ENCODE results near the gene LDB3. TPM values are rescaled to one million over a fixed set of nuclear protein-coding genes. Genes with fewer than 3 reads are reported as not detected.
A peak's percentile ranks its signal among the peaks of the same experiment; 100 is the strongest.

Gene LDB3
- polyA plus RNA-seq, 1 donor (not counting 4 experiments of a cell fraction or from before 2014, with no cell fraction given), result 0.01 TPM

DNA sequence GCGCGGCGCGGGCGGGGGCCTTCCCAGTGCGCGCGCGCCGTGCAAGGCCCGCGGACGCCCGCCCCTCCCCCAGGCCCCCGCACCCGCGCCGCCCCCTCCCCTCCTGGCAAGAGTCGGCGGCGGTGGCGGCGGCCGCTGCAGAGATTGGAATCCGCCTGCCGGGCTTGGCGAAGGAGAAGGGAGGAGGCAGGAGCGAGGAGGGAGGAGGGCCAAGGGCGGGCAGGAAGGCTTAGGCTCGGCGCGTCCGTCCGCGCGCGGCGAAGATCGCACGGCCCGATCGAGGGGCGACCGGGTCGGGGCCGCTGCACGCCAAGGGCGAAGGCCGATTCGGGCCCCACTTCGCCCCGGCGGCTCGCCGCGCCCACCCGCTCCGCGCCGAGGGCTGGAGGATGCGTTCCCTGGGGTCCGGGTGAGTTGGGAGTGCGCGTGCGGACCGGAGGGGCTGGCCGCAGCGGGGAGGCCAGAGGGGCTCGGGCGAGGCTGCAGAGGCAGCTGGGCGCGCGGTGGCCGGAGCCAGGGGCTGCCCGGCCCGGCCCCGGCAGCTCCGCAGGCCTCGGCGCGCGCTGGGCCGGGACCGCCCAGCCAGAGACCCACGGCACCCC is 88.3 kb downstream of the LDB3 start, which contains the start of gene BMPR1A:
BMPR1A (plus strand) TSS at position 109 of the 602 bp plus-strand sequence. CDS start 119,400 bp downstream, outside the sequence.
- H3K9ac ChIP-seq (ENCODE audit: control insufficient read depth, extremely low read depth, insufficient read depth, low read length), result peak within 1 kb of the TSS; percentile 95
- H3K27ac ChIP-seq (ENCODE audit: control insufficient read depth, insufficient read depth, low read length), result peak within 1 kb of the TSS; percentile 86
- peaks cover 20% of the 10 kb centered on the region for H3K4me1 ChIP-seq (ENCODE audit: control insufficient read depth, extremely low read depth, insufficient read depth, low read length)
- dilution Hi-C loops (cut with MboI; ENCODE audit: extremely low pct_ligation_motif_present, low sequenced_read_pairs), result no loop called here
- H4K20me1 ChIP-seq (ENCODE audit: control insufficient read depth, extremely low read depth, insufficient read depth, low read length), result no peaks in the 10 kb centered on the region
- no peak for FAIRE-seq
- H3K4me3 ChIP-seq (ENCODE audit: control insufficient read depth in 2 of 3, extremely low read depth in 1 of 3, insufficient read depth in 2 of 3, low read depth in 1 of 3, low read length in 3 of 3), result peak within 1 kb of the TSS; percentile 87 to 96 (median 92)
- no peaks in the 10 kb centered on the region for H3K9me3 ChIP-seq (ENCODE audit: control insufficient read depth, low read depth, low read length)
- DNase-seq (ENCODE audit: low read depth, low spot score), result no peak
- no peak for TF ChIP-seq EZH2 (IDR thresholded peaks at IDR 0.05; ENCODE audit: low read length)
- TF ChIP-seq, protein P1, sequence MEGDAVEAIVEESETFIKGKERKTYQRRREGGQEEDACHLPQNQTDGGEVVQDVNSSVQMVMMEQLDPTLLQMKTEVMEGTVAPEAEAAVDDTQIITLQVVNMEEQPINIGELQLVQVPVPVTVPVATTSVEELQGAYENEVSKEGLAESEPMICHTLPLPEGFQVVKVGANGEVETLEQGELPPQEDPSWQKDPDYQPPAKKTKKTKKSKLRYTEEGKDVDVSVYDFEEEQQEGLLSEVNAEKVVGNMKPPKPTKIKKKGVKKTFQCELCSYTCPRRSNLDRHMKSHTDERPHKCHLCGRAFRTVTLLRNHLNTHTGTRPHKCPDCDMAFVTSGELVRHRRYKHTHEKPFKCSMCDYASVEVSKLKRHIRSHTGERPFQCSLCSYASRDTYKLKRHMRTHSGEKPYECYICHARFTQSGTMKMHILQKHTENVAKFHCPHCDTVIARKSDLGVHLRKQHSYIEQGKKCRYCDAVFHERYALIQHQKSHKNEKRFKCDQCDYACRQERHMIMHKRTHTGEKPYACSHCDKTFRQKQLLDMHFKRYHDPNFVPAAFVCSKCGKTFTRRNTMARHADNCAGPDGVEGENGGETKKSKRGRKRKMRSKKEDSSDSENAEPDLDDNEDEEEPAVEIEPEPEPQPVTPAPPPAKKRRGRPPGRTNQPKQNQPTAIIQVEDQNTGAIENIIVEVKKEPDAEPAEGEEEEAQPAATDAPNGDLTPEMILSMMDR (optimal IDR thresholded peaks at IDR 0.05 in 1 of 3, IDR thresholded peaks at IDR 0.05 in 1 of 3, conservative IDR thresholded peaks at IDR 0.05 in 1 of 3; ENCODE audit: extremely low read depth in 1 of 3, insufficient read depth in 2 of 3, low read length in 3 of 3), result no peak
- no peaks in the 10 kb centered on the region for H3K9me1 ChIP-seq (ENCODE audit: control insufficient read depth, extremely low read depth, insufficient read depth, low read length)
- peaks cover 53% of the 10 kb centered on the region for H3K79me2 ChIP-seq (ENCODE audit: control insufficient read depth, insufficient read depth, low read length)
- H2AFZ ChIP-seq (ENCODE audit: control insufficient read depth, low read length), result peak within 1 kb of the TSS; percentile 96
- peak within 1 kb of the TSS; percentile 96 for H3K4me2 ChIP-seq (ENCODE audit: control insufficient read depth, extremely low read depth, insufficient read depth, low read depth, low read length)
- no peaks in the 10 kb centered on the region for H3K27me3 ChIP-seq (ENCODE audit: control insufficient read depth, extremely low read depth, insufficient read depth, low read length)
- H3K36me3 ChIP-seq (ENCODE audit: control insufficient read depth in 2 of 2, extremely low read depth in 1 of 2, insufficient read depth in 2 of 2, low read length in 2 of 2), result no peaks in the 10 kb centered on the region

DNA sequence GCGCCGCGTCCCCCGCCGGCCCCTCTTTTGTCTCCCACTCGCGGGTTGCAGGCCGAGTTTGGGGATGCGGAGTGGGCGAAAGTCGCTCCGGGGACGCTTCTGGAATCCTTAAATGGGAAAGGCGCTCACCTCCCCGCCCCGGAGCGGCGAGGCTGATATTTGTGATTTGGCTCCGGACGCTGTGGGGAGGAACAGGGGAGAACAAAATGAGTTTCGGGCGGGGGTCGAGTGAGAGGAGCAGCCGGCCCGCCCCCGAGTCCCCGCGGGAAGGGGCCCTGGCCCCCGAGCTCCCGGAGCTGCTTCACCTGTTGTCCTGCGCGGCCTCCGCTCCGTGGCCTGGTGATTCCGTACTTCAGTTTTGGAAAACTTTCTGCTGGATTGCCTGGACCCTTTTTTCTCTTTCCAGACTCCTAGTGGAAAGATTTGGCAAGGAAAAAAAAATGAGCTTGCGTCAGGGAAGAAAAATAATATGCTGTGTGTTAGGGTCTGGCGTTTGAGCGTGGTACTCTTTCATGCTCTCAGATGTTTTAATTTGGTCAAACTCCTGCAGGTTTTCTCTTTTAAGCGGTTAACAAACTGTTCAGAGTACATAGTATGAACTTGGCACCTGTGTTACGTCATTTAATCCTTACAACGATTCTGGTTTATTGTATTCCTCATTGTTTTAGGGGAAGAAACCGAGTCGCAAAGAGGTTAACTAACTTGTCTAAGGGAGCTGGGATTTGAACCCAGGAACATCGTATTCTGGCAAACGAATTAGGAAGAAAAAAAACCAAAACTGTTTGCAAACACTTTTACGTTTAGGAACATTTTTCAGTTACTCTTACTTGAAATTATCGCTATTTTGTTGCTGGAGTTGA is 89.0 kb downstream of the LDB3 start:
- peaks cover 20% of the 10 kb centered on the region for H3K4me1 ChIP-seq (ENCODE audit: control insufficient read depth, extremely low read depth, insufficient read depth, low read length)
- no peaks in the 10 kb centered on the region for H4K20me1 ChIP-seq (ENCODE audit: control insufficient read depth, extremely low read depth, insufficient read depth, low read length)
- H3K9me3 ChIP-seq (ENCODE audit: control insufficient read depth, low read depth, low read length), result no peaks in the 10 kb centered on the region
- no peak for FAIRE-seq
- no peak for DNase-seq (ENCODE audit: low read depth, low spot score)
- dilution Hi-C loops (cut with MboI; ENCODE audit: extremely low pct_ligation_motif_present, low sequenced_read_pairs), result no loop called here
- peak overlapping the region; percentile 63 for H3K27ac ChIP-seq (ENCODE audit: control insufficient read depth, insufficient read depth, low read length)
- no peaks in the 10 kb centered on the region for H3K36me3 ChIP-seq (ENCODE audit: control insufficient read depth in 2 of 2, extremely low read depth in 1 of 2, insufficient read depth in 2 of 2, low read length in 2 of 2)
- H3K9me1 ChIP-seq (ENCODE audit: control insufficient read depth, extremely low read depth, insufficient read depth, low read length), result no peaks in the 10 kb centered on the region
- H3K4me3 ChIP-seq (ENCODE audit: control insufficient read depth in 2 of 3, extremely low read depth in 1 of 3, insufficient read depth in 2 of 3, low read depth in 1 of 3, low read length in 3 of 3), result peak overlapping the region; percentile 63 to 96 (median 92)
- H3K79me2 ChIP-seq (ENCODE audit: control insufficient read depth, insufficient read depth, low read length), result peaks cover 61% of the 10 kb centered on the region
- peak overlapping the region; percentile 88 for H3K4me2 ChIP-seq (ENCODE audit: control insufficient read depth, extremely low read depth, insufficient read depth, low read depth, low read length)
- no peak for TF ChIP-seq EZH2 (IDR thresholded peaks at IDR 0.05; ENCODE audit: low read length)
- TF ChIP-seq, protein P1 (optimal IDR thresholded peaks at IDR 0.05 in 1 of 3, IDR thresholded peaks at IDR 0.05 in 1 of 3, conservative IDR thresholded peaks at IDR 0.05 in 1 of 3; ENCODE audit: extremely low read depth in 1 of 3, insufficient read depth in 2 of 3, low read length in 3 of 3), result peak in 1 of 3 experiments; percentile 27
- no peaks in the 10 kb centered on the region for H3K27me3 ChIP-seq (ENCODE audit: control insufficient read depth, extremely low read depth, insufficient read depth, low read length)
- peak overlapping the region; percentile 85 for H3K9ac ChIP-seq (ENCODE audit: control insufficient read depth, extremely low read depth, insufficient read depth, low read length)
- H2AFZ ChIP-seq (ENCODE audit: control insufficient read depth, low read length), result peak overlapping the region; percentile 56

Data from keratinocyte (primary cell).